Nephron progenitor cell (in vitro differentiated cells): ENCODE data around the gene PCDHGA11.
"Not testable (repeated sequence)": the region's sequence is repeated elsewhere in the genome, so short reads cannot be mapped to it uniquely, and the experiment has no call there.

Experiments used
- DNase-seq: peaks from one replicate; pipeline ENCODE4 v3.0.0; 2021
- H3K27ac Mint-ChIP-seq: 2 replicates; pipeline ENCODE4 v1.8.0; 2021; ENCODE audit warnings: mild to moderate bottlenecking, moderate library complexity, mixed read lengths
- H3K27me3 Mint-ChIP-seq: 2 replicates; pipeline ENCODE4 v1.8.0; 2021; ENCODE audit warnings: mild to moderate bottlenecking, low read depth, mixed read lengths; ENCODE audit not compliant: poor library complexity
- H3K36me3 Mint-ChIP-seq: 2 replicates; pipeline ENCODE4 v1.8.0; 2021; ENCODE audit warnings: low read depth, mixed read lengths
- H3K4me1 Mint-ChIP-seq: 2 replicates; pipeline ENCODE4 v1.8.0; 2021; ENCODE audit warnings: mixed read lengths
- H3K4me3 Mint-ChIP-seq: 2 replicates; pipeline ENCODE4 v1.8.0; 2021; ENCODE audit warnings: mild to moderate bottlenecking, moderate library complexity, mixed read lengths
- H3K9me3 Mint-ChIP-seq: 2 replicates; pipeline ENCODE4 v1.8.0; 2021; ENCODE audit warnings: mild to moderate bottlenecking, moderate library complexity, mixed read lengths
- TF ChIP-seq, protein P1 (sequence below): fragments of 200-600 bp; sonication (generic); IDR thresholded peaks from 2 replicates; pipeline ENCODE4 v1.5.0; 2021; ENCODE audit warnings: antibody characterized with exemption

The PCDHGA11 gene

DNA sequence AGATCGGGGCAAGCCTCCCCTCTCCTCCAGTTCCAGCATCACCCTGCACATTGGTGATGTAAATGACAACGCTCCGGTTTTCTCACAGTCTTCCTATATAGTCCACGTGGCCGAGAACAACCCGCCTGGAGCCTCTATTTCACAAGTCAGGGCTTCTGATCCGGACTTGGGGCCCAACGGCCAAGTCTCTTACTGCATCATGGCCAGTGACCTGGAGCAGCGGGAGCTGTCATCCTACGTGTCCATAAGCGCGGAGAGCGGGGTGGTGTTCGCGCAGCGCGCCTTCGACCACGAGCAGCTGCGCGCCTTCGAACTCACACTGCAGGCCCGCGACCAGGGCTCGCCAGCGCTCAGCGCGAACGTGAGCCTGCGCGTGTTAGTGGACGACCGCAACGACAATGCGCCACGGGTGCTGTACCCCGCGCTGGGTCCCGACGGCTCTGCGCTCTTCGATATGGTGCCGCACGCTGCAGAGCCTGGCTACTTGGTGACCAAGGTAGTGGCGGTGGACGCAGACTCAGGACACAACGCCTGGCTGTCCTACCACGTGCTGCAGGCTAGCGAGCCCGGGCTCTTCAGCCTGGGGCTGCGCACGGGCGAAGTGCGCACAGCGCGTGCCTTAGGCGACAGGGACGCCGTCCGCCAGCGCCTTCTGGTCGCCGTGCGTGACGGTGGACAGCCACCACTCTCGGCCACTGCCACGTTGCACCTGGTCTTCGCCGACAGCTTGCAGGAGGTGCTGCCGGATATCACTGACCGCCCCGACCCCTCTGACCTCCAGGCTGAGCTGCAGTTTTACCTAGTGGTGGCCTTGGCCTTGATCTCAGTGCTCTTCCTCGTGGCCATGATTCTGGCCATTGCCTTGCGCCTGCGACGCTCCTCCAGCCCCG lies 31.5 kb upstream of the PCDHGA11 start:
- Mint-ChIP-seq H3K27me3 (peaks cover 3% of the 10 kb centered on the region), H3K36me3 (peaks cover 72% of the 10 kb centered on the region), H3K4me1 (no peaks in the 10 kb centered on the region), H3K4me3 (peak overlapping the region; percentile 35), H3K27ac (peak overlapping the region; percentile 72), H3K9me3 (peaks cover 96% of the 10 kb centered on the region)
- DNase-seq = no peak
- TF ChIP-seq, protein P1, sequence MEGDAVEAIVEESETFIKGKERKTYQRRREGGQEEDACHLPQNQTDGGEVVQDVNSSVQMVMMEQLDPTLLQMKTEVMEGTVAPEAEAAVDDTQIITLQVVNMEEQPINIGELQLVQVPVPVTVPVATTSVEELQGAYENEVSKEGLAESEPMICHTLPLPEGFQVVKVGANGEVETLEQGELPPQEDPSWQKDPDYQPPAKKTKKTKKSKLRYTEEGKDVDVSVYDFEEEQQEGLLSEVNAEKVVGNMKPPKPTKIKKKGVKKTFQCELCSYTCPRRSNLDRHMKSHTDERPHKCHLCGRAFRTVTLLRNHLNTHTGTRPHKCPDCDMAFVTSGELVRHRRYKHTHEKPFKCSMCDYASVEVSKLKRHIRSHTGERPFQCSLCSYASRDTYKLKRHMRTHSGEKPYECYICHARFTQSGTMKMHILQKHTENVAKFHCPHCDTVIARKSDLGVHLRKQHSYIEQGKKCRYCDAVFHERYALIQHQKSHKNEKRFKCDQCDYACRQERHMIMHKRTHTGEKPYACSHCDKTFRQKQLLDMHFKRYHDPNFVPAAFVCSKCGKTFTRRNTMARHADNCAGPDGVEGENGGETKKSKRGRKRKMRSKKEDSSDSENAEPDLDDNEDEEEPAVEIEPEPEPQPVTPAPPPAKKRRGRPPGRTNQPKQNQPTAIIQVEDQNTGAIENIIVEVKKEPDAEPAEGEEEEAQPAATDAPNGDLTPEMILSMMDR = no peak

DNA sequence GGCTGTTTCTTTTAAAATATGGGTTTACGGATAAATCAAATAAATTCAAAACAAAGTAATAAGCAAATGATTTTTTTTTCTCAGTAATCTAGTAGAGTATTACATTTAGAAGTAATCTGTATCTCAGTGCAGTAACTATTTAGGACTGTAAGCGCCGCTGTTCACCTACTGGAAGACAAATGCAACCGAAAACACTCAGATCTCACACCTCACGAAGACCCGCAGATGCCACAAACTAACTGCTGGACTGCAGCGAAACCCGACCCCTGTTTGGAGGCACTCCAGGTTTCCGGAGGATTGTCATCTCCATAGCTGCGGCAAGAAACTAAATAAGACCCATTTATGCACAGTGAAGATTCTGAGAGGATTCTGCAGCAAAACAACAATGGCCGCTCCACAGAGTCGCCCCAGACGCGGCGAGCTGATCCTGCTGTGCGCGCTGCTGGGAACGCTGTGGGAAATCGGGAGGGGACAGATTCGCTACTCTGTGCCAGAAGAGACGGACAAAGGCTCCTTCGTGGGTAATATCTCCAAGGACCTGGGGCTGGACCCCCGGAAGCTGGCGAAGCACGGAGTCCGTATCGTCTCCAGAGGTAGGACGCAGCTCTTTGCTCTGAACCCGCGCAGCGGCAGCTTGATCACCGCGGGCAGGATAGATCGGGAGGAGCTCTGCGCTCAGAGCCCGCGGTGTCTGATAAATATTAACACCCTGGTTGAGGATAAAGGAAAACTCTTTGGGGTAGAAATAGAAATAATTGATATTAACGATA lies 28.2 kb upstream of the PCDHGA11 start, which contains the start of gene PCDHGA8:
PCDHGA8 (plus strand) TSS at position 205 of the 770 bp plus-strand sequence; CDS start at position 386, 181 bp downstream.
- Mint-ChIP-seq H3K4me3 (no peak within 1 kb of the TSS), H3K27ac (no peak within 1 kb of the TSS), H3K9me3 (peaks cover 95% of the 10 kb centered on the region), H3K36me3 (peaks cover 80% of the 10 kb centered on the region), H3K4me1 (no peaks in the 10 kb centered on the region), H3K27me3 (peaks cover 3% of the 10 kb centered on the region)
- TF ChIP-seq, protein P1 = no peak
- no peak for DNase-seq

DNA sequence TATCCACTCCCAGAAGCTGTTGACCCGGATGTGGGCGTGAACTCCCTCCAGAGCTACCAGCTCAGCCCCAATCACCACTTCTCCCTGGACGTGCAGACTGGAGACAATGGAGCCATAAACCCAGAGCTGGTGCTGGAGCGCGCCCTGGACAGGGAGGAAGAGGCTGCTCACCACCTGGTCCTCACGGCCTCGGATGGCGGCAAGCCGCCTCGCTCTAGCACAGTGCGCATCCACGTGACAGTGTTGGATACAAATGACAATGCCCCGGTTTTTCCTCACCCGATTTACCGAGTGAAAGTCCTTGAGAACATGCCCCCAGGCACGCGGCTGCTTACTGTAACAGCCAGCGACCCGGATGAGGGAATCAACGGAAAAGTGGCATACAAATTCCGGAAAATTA lies 27.6 kb upstream of the PCDHGA11 start:
- TF ChIP-seq, protein P1 = no peak
- peaks cover 78% of the 10 kb centered on the region for H3K36me3 Mint-ChIP-seq
- no peaks in the 10 kb centered on the region for H3K4me1 Mint-ChIP-seq
- peaks cover 3% of the 10 kb centered on the region for H3K27me3 Mint-ChIP-seq
- no peak for DNase-seq
- peaks cover 94% of the 10 kb centered on the region for H3K9me3 Mint-ChIP-seq
- H3K4me3 Mint-ChIP-seq = no peak overlapping the region
- H3K27ac Mint-ChIP-seq = no peak overlapping the region

DNA sequence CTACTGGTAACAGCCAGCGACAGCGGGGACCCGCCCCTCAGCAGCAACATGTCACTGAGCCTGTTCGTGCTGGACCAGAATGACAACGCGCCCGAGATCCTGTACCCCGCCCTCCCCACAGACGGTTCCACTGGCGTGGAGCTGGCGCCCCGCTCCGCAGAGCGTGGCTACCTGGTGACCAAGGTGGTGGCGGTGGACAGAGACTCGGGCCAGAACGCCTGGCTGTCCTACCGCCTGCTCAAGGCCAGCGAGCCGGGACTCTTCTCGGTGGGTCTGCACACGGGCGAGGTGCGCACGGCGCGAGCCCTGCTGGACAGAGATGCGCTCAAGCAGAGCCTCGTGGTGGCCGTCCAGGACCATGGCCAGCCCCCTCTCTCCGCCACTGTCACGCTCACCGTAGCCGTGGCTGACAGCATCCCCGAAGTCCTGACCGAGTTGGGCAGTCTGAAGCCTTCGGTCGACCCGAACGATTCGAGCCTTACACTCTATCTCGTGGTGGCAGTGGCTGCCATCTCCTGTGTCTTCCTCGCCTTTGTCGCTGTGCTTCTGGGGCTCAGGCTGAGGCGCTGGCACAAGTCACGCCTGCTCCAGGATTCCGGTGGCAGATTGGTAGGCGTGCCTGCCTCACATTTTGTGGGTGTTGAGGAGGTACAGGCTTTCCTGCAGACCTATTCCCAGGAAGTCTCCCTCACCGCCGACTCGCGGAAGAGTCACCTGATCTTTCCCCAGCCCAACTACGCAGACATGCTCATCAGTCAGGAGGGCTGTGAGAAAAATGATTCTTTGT lies 26.3 kb upstream of the PCDHGA11 start:
- not testable (repeated sequence) for DNase-seq, H3K27ac Mint-ChIP-seq, H3K27me3 Mint-ChIP-seq, H3K4me3 Mint-ChIP-seq, H3K4me1 Mint-ChIP-seq
- peaks cover 94% of the 10 kb centered on the region for H3K9me3 Mint-ChIP-seq
- peaks cover 76% of the 10 kb centered on the region for H3K36me3 Mint-ChIP-seq

DNA sequence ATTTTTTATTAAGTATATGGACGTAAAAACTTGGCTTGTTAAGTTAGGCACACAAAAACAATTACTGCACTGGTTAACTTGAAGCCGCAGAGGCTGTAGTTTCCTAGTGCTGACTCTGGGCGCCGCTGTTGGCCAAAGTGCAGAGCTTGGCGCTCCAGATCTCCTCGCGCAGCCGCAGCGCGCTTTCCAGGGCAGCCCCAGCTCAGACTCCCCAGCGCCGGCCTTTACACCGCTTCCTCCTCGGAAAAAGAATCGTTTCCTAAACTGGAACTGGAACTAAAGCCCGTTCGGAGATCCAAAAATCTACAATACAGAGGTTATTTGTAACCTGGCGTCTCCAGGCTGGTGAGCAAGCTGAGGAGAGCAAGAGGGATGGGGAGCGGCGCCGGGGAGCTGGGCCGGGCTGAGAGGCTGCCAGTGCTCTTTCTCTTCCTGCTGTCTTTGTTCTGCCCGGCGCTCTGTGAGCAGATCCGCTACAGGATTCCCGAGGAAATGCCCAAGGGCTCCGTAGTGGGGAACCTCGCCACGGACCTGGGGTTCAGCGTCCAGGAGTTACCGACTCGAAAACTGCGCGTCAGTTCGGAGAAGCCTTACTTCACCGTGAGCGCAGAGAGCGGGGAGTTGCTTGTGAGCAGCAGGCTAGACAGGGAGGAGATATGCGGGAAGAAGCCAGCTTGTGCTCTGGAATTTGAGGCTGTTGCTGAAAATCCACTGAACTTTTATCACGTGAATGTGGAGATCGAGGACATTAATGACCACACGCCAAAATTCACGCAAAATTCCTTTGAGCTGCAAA lies 22.9 kb upstream of the PCDHGA11 start, which contains the start of gene PCDHGB5:
PCDHGB5 (plus strand) TSS at position 192 of the 796 bp plus-strand sequence; CDS start at position 373, 181 bp downstream.
- not testable (repeated sequence) for DNase-seq, H3K4me3 Mint-ChIP-seq, H3K4me1 Mint-ChIP-seq, H3K27me3 Mint-ChIP-seq, H3K27ac Mint-ChIP-seq
- Mint-ChIP-seq H3K36me3 (peaks cover 70% of the 10 kb centered on the region), H3K9me3 (peaks cover 88% of the 10 kb centered on the region)

DNA sequence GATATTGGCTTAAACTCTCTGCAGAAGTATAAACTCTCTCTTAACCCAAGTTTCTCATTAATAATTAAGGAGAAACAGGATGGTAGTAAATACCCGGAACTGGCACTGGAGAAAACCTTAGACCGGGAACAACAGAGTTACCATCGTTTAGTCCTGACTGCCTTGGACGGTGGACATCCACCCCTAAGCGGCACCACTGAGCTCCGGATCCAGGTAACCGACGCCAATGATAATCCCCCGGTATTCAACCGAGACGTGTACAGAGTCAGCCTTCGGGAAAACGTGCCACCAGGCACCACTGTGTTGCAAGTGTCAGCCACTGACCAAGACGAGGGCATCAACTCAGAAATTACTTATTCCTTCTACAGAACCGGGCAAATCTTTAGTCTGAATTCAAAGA lies 22.2 kb upstream of the PCDHGA11 start:
- Mint-ChIP-seq H3K4me3 (no peak overlapping the region), H3K27ac (no peak overlapping the region), H3K27me3 (peaks cover 5% of the 10 kb centered on the region), H3K9me3 (peaks cover 88% of the 10 kb centered on the region), H3K4me1 (no peaks in the 10 kb centered on the region), H3K36me3 (peaks cover 66% of the 10 kb centered on the region)
- no peak for DNase-seq
- TF ChIP-seq, protein P1 = no peak
